Epithelial cell of proximal tubule (primary cell): ENCODE results near the gene GRHPR. TPM values are rescaled to one million over a fixed set of nuclear protein-coding genes. Genes with fewer than 3 reads are reported as not detected.

Experiments used
- DNase-seq: peaks from one replicate; pipeline ENCODE4 v3.0.0-alpha.2; 2011; ENCODE audit warnings: low read depth
- H3K4me3 ChIP-seq: 2 replicates; pipeline ENCODE4 v1.5.1; 2011; ENCODE audit warnings: low read depth, mild to moderate bottlenecking, low read length
- CTCF ChIP-seq: conservative IDR thresholded peaks from 2 replicates; pipeline ENCODE4 v1.5.1; 2012; ENCODE audit warnings: low read depth, mild to moderate bottlenecking, low read length
- total RNA-seq: library from RNA; depleted of rRNA; stranded (reverse); fragments of >200 nt; gene quantifications from 2 replicates; pipeline ENCODE4 v1.2.3, GENCODE V29; 2015

The GRHPR gene
- 136 and 138 TPM in 2 replicates for total RNA-seq

GRCh38 chr9:37422289-37423104 is at the start of gene GRHPR:
Gene GRHPR (plus strand): TSS chr9:37422696. CDS start chr9:37422751, 55 bp downstream.
- no peak for TF ChIP-seq CTCF
- peak within 1 kb of the TSS; percentile 82 for H3K4me3 ChIP-seq
- DNase-seq: no peak

- no peak for TF ChIP-seq CTCF
- no peak overlapping the region for H3K4me3 ChIP-seq
Measured at GRCh38 chr9:37372839-37373238, 49.7 kb upstream of the GRHPR start.

GRCh38 chr9:37373621-37374020 is 48.9 kb upstream of the GRHPR start:
- TF ChIP-seq CTCF: no peak
- no peak for DNase-seq
- no peak overlapping the region for H3K4me3 ChIP-seq

More at GRCh38 chr9:37372839-37373238, 49.7 kb upstream of the GRHPR start:
- DNase-seq: no peak

GRCh38 chr9:37374892-37375291 is 47.6 kb upstream of the GRHPR start:
- H3K4me3 ChIP-seq: no peak overlapping the region
- no peak for DNase-seq
- TF ChIP-seq CTCF: no peak

GRCh38 chr9:37377688-37378612 is 44.5 kb upstream of the GRHPR start:
- TF ChIP-seq CTCF: no peak
- DNase-seq: no peak
- no peak overlapping the region for H3K4me3 ChIP-seq

GRCh38 chr9:37378613-37379004 is 43.9 kb upstream of the GRHPR start:
- H3K4me3 ChIP-seq: no peak overlapping the region
- DNase-seq: no peak
- TF ChIP-seq CTCF: no peak
